ENCODE data around the gene PKDREJ.

- TF ChIP-seq CTCF (IDR thresholded peaks at IDR 0.05) (no peak), POLR2A (IDR thresholded peaks at IDR 0.05) (no peak)
Observed at GRCh38 chr22:46273432-46274148, 10.4 kb upstream of the PKDREJ start.

Measured in vagina (tissue), 2 donors.